GM19324 (cell line): ENCODE results near the gene GALNT12.

Source experiments
- ATAC-seq: cut with Tn5 transposase; IDR thresholded peaks from one replicate; pipeline ENCODE4 v1.9.1; 2021; ENCODE audit warnings: mild to moderate bottlenecking, moderate library complexity; ENCODE audit not compliant: unreplicated experiment, low FRiP score

GALNT12 gene

DNA sequence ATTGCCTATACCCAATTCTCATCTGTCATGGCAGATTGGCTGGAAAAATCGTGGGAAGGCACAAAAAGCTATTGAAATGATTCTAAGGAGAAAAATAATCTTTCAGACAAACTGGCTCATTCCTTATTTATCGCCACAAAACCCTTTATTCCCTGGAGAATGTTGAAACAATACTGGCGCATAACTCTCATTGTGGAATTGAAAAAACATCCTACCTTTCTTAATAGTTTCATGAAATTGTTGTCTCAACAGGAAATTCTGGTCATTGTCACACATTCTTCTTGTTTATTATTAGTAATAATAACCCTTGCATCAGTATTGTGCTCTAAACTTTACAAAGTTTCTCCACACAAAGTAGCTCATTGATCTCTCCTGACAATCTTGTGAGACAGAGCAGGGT is 87.3 kb downstream of the GALNT12 start:
- no peak for ATAC-seq

- ATAC-seq, result no peak
These were observed 89.2 kb downstream of the GALNT12 start for GRCh38 chr9:98896632-98897031.

DNA sequence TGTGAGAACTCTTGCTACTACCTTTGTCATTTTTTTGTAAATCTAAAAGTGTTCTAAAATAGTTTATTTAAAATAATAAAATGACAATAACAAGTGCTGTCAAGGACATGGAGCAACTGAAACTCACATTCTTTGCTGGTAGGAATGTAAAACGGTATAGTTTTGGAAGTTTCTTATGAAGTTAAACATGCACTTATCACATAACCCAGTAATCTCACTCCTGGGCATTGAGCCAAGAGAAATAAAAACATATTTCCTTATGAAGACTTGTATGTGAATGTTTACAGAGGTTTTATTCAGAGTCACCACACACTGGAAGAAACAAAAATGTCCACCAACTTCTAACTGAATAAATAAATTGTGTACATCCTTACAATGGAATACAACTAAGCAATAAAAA is 90.3 kb downstream of the GALNT12 start:
- no peak for ATAC-seq

GRCh38 chr9:98899408-98900056 is 92.1 kb downstream of the GALNT12 start:
- ATAC-seq, result no peak
